ENCODE results near the gene NRG2.

The NRG2 gene

GRCh38 chr5:139950436-139950835 is 92.7 kb downstream of the NRG2 start:
- no peak for DNase-seq (ENCODE audit: low read depth in 2 of 2, low spot score in 1 of 2)

GRCh38 chr5:139949710-139950109 is 93.4 kb downstream of the NRG2 start:
- DNase-seq (ENCODE audit: low read depth in 2 of 2, low spot score in 1 of 2): no peak

GRCh38 chr5:139947727-139948126 is 95.4 kb downstream of the NRG2 start:
- no peak for DNase-seq (ENCODE audit: low read depth in 2 of 2, low spot score in 1 of 2)

- DNase-seq (ENCODE audit: low read depth in 2 of 2, low spot score in 1 of 2): no peak
These were observed 96.7 kb downstream of the NRG2 start for GRCh38 chr5:139946440-139946839.

GRCh38 chr5:139946006-139946405 is 97.1 kb downstream of the NRG2 start:
- DNase-seq (ENCODE audit: low read depth in 2 of 2, low spot score in 1 of 2): no peak

GRCh38 chr5:139942243-139942642 is 100.9 kb downstream of the NRG2 start:
- no peak for DNase-seq (ENCODE audit: low read depth in 2 of 2, low spot score in 1 of 2)

GRCh38 chr5:139930406-139930805 is 112.7 kb downstream of the NRG2 start:
- DNase-seq (ENCODE audit: low read depth in 2 of 2, low spot score in 1 of 2): no peak

GRCh38 chr5:139926797-139927503 is 116.1 kb downstream of the NRG2 start:
- DNase-seq (ENCODE audit: low read depth in 2 of 2, low spot score in 1 of 2): no peak

- DNase-seq (ENCODE audit: low read depth in 2 of 2, low spot score in 1 of 2): peak in 1 of 2 donors; percentile 6
These were observed 117.2 kb downstream of the NRG2 start for GRCh38 chr5:139925650-139926640.

GRCh38 chr5:139925216-139925562 is 117.9 kb downstream of the NRG2 start:
- no peak for DNase-seq (ENCODE audit: low read depth in 2 of 2, low spot score in 1 of 2)

GRCh38 chr5:139924294-139925215 is 118.5 kb downstream of the NRG2 start:
- DNase-seq (ENCODE audit: low read depth in 2 of 2, low spot score in 1 of 2): no peak

- DNase-seq (ENCODE audit: low read depth in 2 of 2, low spot score in 1 of 2): no peak
These were observed 123.8 kb downstream of the NRG2 start for GRCh38 chr5:139919308-139919707.

GRCh38 chr5:139915834-139916233 is 127.3 kb downstream of the NRG2 start:
- DNase-seq (ENCODE audit: low read depth in 2 of 2, low spot score in 1 of 2): no peak

GRCh38 chr5:139915266-139915665 is 127.8 kb downstream of the NRG2 start:
- DNase-seq (ENCODE audit: low read depth in 2 of 2, low spot score in 1 of 2): no peak

GRCh38 chr5:139914218-139914807 is 128.8 kb downstream of the NRG2 start:
- no peak for DNase-seq (ENCODE audit: low read depth in 2 of 2, low spot score in 1 of 2)

- no peak for DNase-seq (ENCODE audit: low read depth in 2 of 2, low spot score in 1 of 2)
These were observed 130.3 kb downstream of the NRG2 start for GRCh38 chr5:139912804-139913203.

- no peak for DNase-seq (ENCODE audit: low read depth in 2 of 2, low spot score in 1 of 2)
These were observed 130.9 kb downstream of the NRG2 start for GRCh38 chr5:139912158-139912557.

- no peak for DNase-seq (ENCODE audit: low read depth in 2 of 2, low spot score in 1 of 2)
These were observed 131.5 kb downstream of the NRG2 start for GRCh38 chr5:139911425-139912120.

GRCh38 chr5:139910901-139911300 is 132.2 kb downstream of the NRG2 start:
- DNase-seq (ENCODE audit: low read depth in 2 of 2, low spot score in 1 of 2): no peak

- no peak for DNase-seq (ENCODE audit: low read depth in 2 of 2, low spot score in 1 of 2)
These were observed 133.1 kb downstream of the NRG2 start for GRCh38 chr5:139910036-139910435.

Data from stimulated activated CD8-positive, alpha-beta memory T cell treated with anti-CD3 and anti-CD28 coated beads, Interleukin-4, amount 100 ng/mL, for 1 hour (primary cell).